Measurements from ENCODE around the gene GNB1. TPM values are rescaled to one million over a fixed set of nuclear protein-coding genes. Genes with fewer than 3 reads are reported as not detected.
A peak's percentile ranks its signal among the peaks of the same experiment; 100 is the strongest.

Gene GNB1
- polyA plus RNA-seq, 1 of the 3 experiments (the other 2 are of a cell fraction), result 355 TPM

DNA sequence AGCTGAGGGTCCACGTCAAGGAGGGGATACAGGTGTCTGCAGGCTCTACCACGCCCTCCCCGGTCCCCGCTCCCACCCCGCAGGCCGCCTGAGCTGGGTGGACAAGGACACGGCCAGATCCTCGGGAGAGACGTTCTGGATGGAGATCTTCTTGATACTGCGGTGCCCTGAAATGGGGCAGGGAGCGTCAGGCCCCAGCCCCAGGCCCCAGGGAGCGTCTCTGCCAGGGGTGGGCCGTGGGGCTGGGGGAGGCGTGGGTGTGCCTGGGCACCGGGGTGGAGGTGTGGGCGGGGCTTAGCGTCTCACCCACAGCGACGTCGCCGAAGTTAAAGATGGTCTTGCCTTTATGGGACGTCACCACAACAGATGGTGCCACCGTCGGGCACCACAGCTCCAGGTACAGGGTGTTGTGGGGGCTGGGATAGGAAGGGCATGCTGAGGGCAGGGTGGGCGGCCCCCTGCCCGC is 35.5 kb upstream of the GNB1 start:
- no peaks in the 10 kb centered on the region for H3K36me3 ChIP-seq (replicated peaks in 1 of 2; ENCODE audit: control insufficient read depth in 1 of 2, insufficient read depth in 2 of 2, low read length in 1 of 2)
- POLR2A ChIA-PET, result no interaction called here

DNA sequence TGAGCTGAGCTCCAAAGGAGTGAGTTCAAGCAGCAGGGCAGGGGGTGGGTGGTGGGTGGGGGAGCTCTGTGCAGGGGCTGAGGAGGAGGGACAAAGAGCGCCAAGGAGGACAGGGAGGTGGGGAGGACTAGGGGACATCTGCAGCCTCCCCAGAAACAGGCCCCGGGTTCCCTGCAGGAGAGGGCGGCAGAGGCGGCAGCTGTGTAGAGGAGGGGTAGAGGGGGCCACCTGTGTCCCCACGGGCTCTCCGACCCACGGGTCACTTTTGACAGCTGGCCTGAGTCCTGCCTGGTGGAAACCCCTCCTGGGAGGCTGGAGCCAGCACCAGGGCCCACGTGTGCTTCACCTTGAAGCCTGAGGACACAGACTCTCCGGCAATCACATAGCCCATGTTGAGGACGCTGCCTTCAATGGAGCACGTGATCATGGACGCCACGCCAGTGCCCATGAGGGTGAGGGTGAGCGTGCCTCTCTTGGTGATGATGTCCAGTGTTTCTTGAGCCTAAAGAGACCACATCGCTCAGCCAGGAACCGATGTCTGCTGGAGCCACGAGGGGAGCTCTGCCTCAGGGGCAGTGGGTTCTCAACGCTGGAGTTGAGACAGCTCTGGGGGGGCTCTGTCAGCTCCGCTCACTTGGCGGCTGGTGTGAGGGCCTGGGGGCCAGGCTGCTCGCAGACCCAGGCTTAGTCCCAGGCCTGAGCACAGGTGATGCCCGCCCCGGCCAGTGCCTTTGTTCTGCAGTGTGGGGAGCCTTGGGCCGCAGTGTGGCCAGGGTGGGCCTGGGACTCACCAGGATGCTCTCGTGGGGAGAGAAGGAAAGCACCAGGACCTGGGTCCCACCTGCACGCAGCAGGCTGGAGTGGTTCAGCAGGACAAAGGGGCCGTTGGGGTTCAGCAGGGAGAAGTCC is 34.8 kb upstream of the GNB1 start:
- no peaks in the 10 kb centered on the region for H4K20me1 ChIP-seq (ENCODE audit: insufficient read depth)
- H3K4me1 ChIP-seq (ENCODE audit: control insufficient read depth in 1 of 2, insufficient read depth in 2 of 2, low read depth in 1 of 2, low read length in 1 of 2), result no peaks in the 10 kb centered on the region
- POLR2A ChIA-PET, result no interaction called here
- no peaks in the 10 kb centered on the region for H3K27me3 ChIP-seq (ENCODE audit: insufficient read depth)
- no peak overlapping the region for H3K9ac ChIP-seq
- CTCF ChIA-PET, result interaction anchor here (1.0 to 1.7 kb wide), 3 partner anchors 19 to 119 kb away, joined by 4 to 5 read pairs (median 4); no protein-coding TSS in a partner anchor
- no peaks in the 10 kb centered on the region for H3K9me3 ChIP-seq
- no peak overlapping the region for H2AFZ ChIP-seq (ENCODE audit: low read depth)
- no peak overlapping the region for H3K27ac ChIP-seq (ENCODE audit: low read depth in 2 of 2, low read length in 1 of 2)
- no peak overlapping the region for H3K4me3 ChIP-seq (ENCODE audit: low read depth in 2 of 2, low read length in 1 of 2)
- H3K9me2 ChIP-seq, result no peaks in the 10 kb centered on the region
- no peak overlapping the region for H3K4me2 ChIP-seq
- H3K79me2 ChIP-seq (ENCODE audit: insufficient read depth), result no peaks in the 10 kb centered on the region
- 85% methylated on average over 4 of the region's 27 CpGs for WGBS (ENCODE audit: low lambda C conversion rate)
- H3K36me3 ChIP-seq (replicated peaks in 1 of 2; ENCODE audit: control insufficient read depth in 1 of 2, insufficient read depth in 2 of 2, low read length in 1 of 2), result no peaks in the 10 kb centered on the region
- no peaks in the 10 kb centered on the region for H3F3A ChIP-seq (replicated peaks; ENCODE audit: insufficient read depth)
- peak; percentile 26 for DNase-seq
- TF ChIP-seq, protein P1, sequence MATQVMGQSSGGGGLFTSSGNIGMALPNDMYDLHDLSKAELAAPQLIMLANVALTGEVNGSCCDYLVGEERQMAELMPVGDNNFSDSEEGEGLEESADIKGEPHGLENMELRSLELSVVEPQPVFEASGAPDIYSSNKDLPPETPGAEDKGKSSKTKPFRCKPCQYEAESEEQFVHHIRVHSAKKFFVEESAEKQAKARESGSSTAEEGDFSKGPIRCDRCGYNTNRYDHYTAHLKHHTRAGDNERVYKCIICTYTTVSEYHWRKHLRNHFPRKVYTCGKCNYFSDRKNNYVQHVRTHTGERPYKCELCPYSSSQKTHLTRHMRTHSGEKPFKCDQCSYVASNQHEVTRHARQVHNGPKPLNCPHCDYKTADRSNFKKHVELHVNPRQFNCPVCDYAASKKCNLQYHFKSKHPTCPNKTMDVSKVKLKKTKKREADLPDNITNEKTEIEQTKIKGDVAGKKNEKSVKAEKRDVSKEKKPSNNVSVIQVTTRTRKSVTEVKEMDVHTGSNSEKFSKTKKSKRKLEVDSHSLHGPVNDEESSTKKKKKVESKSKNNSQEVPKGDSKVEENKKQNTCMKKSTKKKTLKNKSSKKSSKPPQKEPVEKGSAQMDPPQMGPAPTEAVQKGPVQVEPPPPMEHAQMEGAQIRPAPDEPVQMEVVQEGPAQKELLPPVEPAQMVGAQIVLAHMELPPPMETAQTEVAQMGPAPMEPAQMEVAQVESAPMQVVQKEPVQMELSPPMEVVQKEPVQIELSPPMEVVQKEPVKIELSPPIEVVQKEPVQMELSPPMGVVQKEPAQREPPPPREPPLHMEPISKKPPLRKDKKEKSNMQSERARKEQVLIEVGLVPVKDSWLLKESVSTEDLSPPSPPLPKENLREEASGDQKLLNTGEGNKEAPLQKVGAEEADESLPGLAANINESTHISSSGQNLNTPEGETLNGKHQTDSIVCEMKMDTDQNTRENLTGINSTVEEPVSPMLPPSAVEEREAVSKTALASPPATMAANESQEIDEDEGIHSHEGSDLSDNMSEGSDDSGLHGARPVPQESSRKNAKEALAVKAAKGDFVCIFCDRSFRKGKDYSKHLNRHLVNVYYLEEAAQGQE (IDR thresholded peaks at IDR 0.05; ENCODE audit: low read depth, low read length), result no peak
- TF ChIP-seq, protein P2, sequence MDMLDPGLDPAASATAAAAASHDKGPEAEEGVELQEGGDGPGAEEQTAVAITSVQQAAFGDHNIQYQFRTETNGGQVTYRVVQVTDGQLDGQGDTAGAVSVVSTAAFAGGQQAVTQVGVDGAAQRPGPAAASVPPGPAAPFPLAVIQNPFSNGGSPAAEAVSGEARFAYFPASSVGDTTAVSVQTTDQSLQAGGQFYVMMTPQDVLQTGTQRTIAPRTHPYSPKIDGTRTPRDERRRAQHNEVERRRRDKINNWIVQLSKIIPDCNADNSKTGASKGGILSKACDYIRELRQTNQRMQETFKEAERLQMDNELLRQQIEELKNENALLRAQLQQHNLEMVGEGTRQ (IDR thresholded peaks at IDR 0.05; ENCODE audit: borderline replicate concordance, low read depth, low read length), result no peak
- TF ChIP-seq SMC3 (IDR thresholded peaks at IDR 0.05; ENCODE audit: low read depth, low read length) (no peak), CHD2 (IDR thresholded peaks at IDR 0.05; ENCODE audit: low read length, partially characterized antibody) (no peak), EZH2phosphoT487 (IDR thresholded peaks at IDR 0.05; ENCODE audit: borderline replicate concordance, low read depth) (no peak), SIN3A (IDR thresholded peaks at IDR 0.05; ENCODE audit: borderline replicate concordance, low read depth, low read length) (no peak), YY1 (IDR thresholded peaks at IDR 0.05; ENCODE audit: low read depth) (no peak), FOXM1 (IDR thresholded peaks at IDR 0.05; ENCODE audit: low read depth) (no peak)
- TF ChIP-seq, protein P3, sequence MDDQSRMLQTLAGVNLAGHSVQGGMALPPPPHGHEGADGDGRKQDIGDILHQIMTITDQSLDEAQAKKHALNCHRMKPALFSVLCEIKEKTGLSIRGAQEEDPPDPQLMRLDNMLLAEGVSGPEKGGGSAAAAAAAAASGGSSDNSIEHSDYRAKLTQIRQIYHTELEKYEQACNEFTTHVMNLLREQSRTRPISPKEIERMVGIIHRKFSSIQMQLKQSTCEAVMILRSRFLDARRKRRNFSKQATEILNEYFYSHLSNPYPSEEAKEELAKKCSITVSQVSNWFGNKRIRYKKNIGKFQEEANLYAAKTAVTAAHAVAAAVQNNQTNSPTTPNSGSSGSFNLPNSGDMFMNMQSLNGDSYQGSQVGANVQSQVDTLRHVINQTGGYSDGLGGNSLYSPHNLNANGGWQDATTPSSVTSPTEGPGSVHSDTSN (IDR thresholded peaks at IDR 0.05), result no peak
- TF ChIP-seq, protein P4, sequence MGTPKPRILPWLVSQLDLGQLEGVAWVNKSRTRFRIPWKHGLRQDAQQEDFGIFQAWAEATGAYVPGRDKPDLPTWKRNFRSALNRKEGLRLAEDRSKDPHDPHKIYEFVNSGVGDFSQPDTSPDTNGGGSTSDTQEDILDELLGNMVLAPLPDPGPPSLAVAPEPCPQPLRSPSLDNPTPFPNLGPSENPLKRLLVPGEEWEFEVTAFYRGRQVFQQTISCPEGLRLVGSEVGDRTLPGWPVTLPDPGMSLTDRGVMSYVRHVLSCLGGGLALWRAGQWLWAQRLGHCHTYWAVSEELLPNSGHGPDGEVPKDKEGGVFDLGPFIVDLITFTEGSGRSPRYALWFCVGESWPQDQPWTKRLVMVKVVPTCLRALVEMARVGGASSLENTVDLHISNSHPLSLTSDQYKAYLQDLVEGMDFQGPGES (IDR thresholded peaks at IDR 0.05; ENCODE audit: low read depth, low read length), result no peak

More for the DNA sequence above, 35.5 kb upstream of the GNB1 start:
- Histone ChIP-seq H3K27me3 (ENCODE audit: insufficient read depth) (no peaks in the 10 kb centered on the region), H3K79me2 (ENCODE audit: insufficient read depth) (no peaks in the 10 kb centered on the region), H2AFZ (ENCODE audit: low read depth) (no peak overlapping the region), H3K4me1 (ENCODE audit: control insufficient read depth in 1 of 2, insufficient read depth in 2 of 2, low read depth in 1 of 2, low read length in 1 of 2) (no peaks in the 10 kb centered on the region), H3F3A (replicated peaks; ENCODE audit: insufficient read depth) (no peaks in the 10 kb centered on the region), H3K4me3 (ENCODE audit: low read depth in 2 of 2, low read length in 1 of 2) (no peak overlapping the region), H3K27ac (ENCODE audit: low read depth in 2 of 2, low read length in 1 of 2) (no peak overlapping the region), H3K4me2 (no peak overlapping the region), H3K9me3 (no peaks in the 10 kb centered on the region), H4K20me1 (ENCODE audit: insufficient read depth) (no peaks in the 10 kb centered on the region), H3K9me2 (no peaks in the 10 kb centered on the region), H3K9ac (no peak overlapping the region)
- peak; percentile 27 for DNase-seq
- TF ChIP-seq, protein P4 (IDR thresholded peaks at IDR 0.05; ENCODE audit: low read depth, low read length), result no peak
- TF ChIP-seq, protein P3 (IDR thresholded peaks at IDR 0.05), result no peak
- no peak for TF ChIP-seq GABPA (IDR thresholded peaks at IDR 0.05; ENCODE audit: low read depth)
- 81% methylated on average over 8 of the region's 26 CpGs for WGBS (ENCODE audit: low lambda C conversion rate)
- CTCF ChIA-PET, result interaction anchor here (1.2 to 1.7 kb wide), 3 partner anchors 18 to 119 kb away, joined by 4 to 13 read pairs (median 5); no protein-coding TSS in a partner anchor
